ENCODE measurements around the gene AMIGO3.

Gene AMIGO3

DNA sequence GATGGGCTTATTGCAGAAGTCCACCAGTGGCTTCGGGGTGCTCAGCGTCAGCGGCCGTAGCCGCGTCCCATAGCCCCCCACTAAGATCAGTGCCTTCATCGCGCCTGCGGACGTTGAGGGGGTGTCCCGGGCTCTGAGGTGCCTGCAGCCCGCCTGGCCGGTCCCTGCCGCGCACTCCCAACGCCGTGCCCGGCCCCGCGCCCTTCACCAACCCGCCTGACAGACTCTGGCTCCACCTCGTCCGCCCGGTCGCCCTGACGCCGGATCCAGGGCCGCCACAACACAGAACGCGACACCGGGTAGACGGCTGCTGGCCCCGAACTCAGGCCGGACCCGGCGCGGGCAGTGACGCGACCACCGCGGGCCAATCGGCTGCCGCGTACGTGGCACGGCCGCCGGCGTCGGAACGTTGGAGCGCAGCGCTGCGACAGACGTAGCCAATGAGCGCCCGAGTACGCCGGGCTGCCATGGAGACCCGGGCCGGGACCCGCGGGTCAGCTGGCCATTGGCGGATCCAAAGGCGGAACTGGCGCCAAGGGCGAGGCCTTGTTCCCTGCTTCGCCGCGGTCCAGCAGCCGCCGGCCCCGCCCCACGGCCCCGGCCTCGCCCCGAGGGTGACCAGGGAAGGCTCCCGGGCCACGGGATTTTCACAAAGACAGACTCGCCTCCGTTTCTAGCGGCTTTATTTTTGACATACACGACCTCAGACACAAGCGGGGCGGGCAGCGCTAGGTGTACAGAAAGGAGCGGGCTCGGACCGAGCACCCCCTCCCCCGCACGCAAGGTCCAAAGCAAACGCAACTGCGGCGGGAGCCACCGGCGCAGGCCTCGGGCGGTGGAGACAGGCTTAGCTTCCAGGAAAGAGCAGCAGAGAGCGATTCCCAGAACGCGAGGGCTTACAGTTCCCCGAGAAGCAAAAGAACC, 4.4 kb upstream of the AMIGO3 start, which contains the start of gene GMPPB:
Gene GMPPB, minus strand, starts transcription at position 324 of the 924 bp plus-strand sequence. Its CDS starts 225 bp downstream, at position 99.
- peak; percentile 91 to 94 for DNase-seq

DNA sequence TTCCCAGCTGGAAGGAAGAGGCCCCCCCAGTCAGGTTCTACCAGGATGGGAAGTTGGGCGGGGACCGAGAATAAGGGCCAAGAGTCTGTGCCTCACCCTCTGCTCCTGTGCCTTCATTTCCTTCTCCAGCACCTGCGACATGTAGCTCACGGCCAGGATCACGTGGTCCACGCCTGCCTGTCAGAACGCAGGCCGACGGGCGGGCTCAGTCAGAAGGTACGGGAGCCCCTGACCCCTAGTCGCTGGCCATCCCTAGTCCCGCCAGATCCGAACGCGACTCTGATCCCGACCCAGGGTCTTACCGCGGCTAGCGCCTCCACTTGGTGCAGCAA, 3.8 kb upstream of the AMIGO3 start:
- peak; percentile 63 to 65 for DNase-seq

DNA sequence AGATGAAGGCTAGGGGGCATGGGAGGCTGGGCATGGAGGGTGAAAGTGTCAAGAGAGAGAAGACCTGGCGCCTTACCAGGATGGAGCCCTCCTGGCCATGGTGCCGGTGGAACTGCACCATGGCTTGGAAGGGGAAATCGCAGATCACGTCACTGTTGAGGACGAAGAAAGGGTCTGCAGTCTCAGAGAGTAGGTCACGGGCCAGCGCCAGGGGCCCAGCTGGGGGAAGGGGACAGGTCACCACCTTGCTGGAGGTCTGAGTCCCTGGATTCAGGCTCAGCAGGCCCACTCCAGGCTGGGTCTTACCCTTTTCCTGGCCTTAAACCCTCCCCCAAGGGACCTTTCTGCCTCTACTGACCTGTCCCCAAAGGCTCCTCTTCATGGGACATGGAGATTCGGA, 3.4 kb upstream of the AMIGO3 start:
- no peak for DNase-seq

DNA sequence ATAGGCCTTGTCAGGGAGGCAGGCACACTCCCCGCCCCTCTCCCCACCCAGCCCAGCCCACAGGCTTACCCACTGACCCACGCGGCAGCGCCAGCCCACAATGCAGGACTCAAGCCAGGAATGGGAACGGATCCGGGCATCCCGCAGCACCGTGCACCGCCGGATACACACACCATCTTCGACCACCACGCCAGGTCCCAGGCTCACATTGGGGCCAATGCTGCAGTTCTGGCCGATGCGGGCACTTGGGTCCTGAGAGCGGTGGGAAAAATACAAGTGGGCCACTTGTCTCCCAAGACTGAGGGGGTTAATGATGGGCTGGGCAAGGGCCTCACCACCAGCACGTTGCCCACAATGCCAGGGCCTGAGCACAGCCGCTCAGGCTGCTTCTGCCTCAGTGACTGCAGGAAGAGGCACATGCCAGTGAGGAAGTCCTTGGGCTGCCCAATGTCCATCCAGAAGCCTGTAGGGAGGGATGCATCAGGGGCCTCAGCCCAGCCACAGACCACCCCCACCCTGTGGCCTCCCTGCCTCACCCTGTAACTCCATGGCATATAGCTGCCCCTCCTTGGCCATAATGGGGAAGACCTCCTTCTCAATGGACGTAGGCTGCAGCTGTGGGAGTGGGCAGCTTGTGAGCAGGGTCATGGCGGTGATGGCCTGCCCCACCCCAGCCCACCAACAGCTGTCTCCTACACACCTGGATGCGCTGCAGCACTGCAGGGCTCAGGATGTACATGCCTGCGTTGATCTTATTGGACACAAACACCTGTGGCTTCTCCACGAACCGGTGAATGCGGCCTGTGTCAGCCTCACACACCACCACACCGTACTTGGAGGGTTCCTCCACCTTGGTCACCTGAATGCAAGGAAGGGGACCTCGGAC, 2.7 kb upstream of the AMIGO3 start:
- no peak for DNase-seq

GRCh38 chr3:49721596-49721895, 2.1 kb upstream of the AMIGO3 start:
- DNase-seq = no peak

DNA sequence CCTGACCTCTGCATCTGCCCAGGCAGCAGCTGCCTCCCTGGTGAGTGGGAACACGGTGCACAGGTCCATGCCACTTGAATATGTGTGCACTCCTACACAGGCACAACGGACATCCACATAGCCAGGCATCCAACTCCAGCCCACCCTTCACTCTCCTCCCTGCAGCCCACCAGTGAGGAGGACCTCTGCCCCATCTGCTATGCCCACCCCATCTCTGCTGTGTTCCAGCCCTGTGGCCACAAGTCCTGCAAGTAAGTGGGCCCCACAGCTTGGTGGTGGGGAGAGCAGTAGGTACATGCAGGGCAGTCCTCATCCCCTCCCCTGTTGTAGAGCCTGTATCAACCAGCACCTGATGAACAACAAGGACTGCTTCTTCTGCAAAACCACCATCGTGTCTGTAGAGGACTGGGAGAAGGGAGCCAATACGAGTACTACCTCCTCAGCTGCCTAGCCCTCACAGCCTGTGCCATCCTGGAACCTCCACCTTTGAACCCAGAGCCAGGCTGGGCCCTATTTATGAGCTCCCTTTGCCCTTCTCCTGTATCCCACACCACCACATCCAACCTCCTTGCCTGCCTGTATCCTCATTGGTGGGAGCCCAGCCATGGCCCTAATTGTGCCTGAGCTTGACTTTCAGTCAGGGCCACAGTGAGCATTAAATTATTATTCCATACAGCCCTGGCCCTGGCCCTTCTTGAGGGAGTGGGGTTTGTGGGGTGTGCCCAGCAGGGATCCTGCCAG, 1.5 kb upstream of the AMIGO3 start:
- DNase-seq = no peak

DNA sequence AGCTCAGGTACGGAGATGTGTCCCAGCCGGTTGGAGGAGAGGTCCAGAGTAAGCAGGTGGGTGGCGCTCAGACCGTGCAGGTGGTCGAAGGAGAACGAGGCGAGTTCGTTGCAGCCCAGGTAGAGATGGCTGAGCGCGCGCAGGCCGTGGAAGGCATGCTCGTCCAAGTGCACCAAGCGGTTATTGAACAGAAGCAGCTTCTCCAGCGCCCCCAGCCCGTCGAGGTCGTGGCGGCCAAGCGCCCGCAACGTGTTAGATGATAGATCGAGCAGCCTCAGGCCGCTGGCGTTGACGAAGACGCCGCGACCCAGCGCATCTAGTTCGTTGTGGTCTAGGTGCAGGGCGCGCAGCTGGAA, 648 bp downstream of the AMIGO3 start:
- DNase-seq = peak in 1 of 2 donors; percentile 19

DNA sequence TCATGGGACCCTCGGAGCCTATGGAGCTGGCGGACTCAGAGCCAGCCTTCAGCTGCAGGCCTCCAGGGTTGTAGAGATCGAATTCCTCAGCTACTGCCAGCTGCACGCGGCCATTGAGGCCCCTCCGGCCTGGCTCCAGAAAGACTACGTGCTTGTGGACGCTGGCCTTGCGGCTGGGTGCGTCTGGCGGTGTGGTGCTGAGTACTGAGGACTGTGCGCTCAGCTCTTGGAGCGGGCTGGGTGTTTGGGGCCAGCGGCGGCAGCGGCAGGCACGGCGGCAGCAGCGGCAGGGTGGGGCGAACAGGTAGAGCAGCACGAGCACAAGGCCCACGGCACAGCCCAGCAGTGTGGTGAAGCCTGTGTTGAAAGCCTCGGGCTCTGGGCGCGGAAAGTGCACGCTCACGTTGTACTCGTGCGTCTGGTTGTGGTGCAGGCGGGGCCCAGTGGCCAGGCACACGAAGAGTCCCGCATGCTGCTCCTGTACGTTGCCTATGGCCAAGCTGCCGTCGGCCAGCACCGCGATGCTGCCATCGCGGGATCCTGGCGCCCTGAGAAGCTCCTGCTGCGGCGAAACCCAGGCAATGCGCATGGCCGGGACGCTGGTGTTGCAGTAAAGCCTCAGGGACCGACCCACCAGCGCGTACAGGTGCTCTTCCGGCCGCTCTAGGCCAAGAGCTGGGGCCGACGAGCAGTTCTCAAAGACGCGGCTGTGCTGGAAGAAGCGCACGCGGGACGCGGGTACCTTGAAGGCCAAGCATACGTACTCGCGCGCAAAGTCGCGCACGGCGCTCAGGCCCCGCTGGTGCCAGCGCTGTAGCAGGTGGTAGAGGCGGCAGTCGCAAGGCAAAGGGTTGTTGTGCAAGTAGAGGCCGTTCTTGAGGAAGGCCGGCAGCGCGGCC, 1.3 kb downstream of the AMIGO3 start:
- no peak for DNase-seq

GRCh38 chr3:49717211-49717958, 2.1 kb downstream of the AMIGO3 start:
- DNase-seq = no peak

GRCh38 chr3:49716691-49717210, 2.7 kb downstream of the AMIGO3 start:
- DNase-seq = no peak

DNA sequence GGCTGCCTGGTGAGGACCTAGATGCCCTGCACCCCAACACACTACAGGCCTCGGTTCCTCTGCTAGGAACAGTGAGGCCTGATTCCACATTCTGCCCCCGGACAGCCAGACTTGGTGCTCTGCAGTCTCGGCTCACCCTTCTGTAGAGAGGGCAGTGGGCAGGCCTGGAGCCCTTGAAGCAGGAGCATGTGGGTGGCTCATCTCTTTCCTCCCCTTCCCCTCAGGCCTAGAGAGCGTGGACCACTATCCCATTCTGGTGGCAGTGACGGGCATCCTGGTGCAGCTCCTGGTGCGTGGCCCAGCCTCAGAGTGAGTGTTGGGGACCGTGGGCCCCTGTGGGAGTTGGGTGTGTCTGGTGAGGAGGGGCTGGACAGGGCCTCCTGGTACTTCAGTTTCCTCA, 3.3 kb downstream of the AMIGO3 start:
- no peak for DNase-seq

GRCh38 chr3:49715611-49716121, 3.8 kb downstream of the AMIGO3 start:
- DNase-seq = no peak

DNA sequence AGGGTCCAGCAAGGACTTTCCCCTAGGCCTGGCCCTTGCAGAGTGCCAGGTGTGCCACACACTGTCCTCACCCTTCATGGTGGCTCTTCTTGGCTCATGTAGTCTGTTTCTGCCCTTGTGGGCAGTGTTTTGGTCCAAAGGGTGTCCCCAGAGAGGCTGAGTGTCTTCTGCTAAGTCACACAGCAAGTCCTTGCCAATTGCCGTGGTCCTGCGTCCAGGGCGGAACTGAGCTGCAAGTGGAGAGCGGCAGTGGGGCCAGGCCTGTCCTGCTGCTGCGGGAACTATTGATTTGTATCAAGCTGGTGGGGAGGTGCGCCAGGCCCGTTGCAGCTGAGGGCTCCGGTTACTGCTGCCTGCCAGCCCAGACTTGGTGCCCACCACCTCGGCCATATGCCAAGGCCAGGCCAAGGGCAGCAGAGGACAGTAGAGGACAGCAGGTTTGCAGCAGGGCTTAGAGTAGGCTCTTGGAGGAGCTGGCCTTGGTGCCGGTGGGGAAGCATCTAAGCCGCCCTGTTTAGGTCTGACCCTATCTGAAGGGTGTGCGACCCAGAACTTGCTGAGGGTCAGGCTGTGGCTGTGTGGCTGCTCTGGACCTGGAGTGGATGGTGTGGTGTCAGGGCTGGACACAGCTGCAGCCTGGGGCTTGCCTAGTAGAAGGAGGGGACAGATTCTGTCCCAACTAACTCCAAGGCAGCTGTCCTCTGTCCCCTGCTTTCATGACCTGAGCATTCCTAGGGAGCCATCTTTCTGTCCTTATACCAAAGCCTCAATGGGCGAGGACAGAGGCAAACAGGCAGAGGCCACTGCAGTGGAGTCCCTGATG, 4.5 kb downstream of the AMIGO3 start:
- no peak for DNase-seq

DNA sequence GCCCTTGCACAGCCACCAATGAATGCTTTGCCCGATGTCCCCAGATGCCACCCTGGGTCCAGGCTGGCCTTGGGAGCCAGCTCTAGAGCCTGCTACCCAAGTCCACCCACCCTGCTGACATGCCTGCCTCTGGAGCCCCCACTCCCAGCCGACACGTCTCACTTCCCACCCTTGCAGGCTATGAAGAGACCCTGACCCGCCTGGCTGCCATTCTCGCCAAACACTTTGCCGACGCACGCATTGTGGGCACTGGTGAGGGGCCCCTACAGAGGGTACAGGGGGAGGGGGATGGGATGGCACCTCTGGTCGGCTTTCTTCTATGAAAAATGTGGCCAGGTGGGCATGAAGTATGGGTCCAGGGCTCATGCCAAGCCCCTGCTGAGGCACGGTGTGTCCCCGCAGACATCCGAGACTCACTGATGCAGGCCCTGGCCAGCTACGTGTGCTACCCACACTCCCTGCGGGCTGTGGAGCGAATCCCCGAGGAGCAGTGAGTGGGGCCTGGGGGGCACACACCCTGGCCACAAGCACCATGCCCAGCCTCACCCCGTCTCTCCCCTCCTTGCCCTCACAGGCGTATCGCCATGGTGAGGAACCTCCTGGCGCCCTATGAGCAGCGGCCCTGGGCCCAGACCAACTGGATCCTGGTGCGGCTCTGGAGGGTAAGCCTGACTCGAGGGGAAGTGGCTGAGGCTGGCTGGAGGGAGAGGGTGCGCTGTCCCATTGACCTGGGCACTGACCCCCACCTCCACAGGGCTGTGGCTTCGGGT, 6.0 kb downstream of the AMIGO3 start:
- DNase-seq = no peak

DNA sequence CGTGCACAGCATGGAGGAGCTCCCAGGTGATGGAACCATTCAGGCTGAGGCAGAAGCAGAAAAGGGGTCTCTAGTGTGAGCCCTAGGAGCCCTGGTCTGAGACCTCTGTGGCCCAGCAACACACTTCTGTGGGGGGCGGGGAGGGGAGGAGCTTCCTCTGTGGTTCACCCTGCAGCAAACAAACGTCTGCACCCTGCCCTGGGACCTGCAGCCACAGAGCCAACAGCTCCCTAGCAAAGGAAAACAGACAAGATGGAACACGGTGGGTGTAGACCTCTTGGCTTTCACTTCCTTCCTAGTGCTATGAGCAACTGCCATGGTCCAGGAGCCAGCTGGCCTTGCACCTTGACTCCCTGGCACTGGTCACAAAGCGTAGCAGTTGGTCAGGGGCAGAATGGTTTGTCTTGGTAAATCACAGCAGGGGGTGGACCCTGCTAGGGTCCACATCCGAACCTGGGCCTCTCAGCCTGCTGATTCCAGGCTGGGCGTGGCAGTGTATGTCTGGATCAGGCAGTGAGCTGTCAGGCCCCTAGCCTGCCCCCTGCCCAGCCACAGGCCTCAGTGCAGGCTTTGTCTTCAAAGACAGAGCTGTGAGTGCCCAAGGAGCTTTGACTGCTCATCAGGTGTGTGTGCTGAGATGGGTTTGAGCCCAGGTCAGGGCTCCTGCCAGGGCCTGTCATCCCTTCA, 6.7 kb downstream of the AMIGO3 start:
- DNase-seq = no peak

DNA sequence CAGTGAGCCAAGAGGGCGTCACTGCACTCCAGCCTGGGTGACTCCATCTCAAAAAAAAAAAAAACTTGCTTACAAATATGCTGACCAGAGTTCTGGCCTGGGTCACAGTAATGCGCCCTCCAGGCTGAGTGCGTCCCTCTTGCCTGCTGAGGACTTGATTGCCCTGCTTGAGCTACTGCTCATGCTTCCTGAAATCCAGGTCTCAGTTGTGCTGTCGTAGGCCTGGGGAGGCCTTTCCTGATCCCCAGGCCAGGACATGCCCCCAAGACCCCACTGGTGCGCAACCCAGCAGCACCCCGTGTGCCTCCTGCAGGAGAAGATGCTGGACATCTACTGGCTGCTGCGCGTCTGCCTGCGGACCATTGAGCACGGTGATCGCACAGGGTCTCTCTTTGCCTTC, 7.3 kb downstream of the AMIGO3 start:
- no peak for DNase-seq

GRCh38 chr3:49711489-49711888, 8.0 kb downstream of the AMIGO3 start:
- DNase-seq = no peak

DNA sequence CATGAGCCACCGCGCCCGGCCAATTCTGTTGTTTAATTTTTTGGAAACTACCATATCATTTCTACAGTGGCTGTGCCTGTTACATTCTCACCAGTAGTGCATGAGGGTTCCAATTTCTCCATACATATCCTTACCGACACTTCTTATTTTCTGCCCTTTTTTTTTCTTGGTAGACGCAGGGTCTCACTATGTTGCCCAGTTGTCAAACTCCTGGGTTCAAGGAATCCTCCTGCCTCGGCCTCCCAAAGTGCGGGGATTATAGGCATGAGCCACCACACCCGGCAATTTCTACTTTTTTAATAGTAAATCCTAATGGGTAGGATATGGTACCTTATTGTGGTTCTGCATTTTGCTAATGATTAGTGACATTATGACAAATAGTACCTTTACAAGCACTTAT, 9.6 kb downstream of the AMIGO3 start:
- no peak for DNase-seq

- no peak for DNase-seq
These were observed 12.4 kb downstream of the AMIGO3 start for GRCh38 chr3:49707113-49707480.
